Left forelimb (tissue), 1 donor: ENCODE data around the gene HSPA6.
A peak's percentile ranks its signal among the peaks of the same experiment; 100 is the strongest.
"Not testable (repeated sequence)": the region's sequence is repeated elsewhere in the genome, so short reads cannot be mapped to it uniquely, and the experiment has no call there.

Experiments
- DNase-seq: peaks from one replicate; pipeline ENCODE4 v3.0.0-alpha.2; 2018; ENCODE audit warnings: low spot score

The HSPA6 gene

DNA sequence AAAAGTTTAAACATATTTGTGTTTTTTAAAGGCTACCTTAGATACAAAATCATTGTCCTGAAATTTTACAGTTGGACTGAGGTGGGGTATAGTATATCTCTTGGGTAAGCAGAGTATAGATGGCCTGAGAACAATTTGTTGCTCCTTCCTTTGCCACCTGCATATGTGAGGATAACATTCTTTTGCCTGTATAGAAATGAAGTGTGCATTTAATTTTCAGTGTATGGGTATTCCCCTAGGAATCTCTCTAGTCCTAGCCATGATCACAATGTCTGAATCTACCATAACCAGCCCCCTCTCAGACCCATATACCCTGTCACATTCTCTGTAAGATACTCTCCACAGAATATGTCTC is 21.0 kb upstream of the HSPA6 start:
- DNase-seq: no peak

DNA sequence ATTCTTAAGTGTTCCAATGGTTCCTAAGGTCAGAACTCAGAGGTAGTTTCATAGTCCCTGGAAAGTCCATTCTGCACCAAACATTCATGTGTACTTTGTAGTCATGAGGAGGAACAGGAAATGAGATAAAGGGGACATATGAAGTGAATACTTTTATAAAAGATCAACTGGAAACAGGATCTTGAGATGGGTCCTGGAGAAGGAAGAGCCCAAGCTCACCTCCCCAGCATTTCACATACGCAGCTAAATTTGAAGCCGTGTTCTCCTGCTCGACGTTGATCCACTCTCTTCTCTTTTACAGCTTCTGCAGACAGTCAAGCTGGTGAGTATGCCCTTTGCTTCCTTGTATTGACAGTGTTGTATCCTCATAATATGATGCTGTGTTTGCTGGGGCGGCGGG is 18.7 kb upstream of the HSPA6 start:
- DNase-seq: no peak

DNA sequence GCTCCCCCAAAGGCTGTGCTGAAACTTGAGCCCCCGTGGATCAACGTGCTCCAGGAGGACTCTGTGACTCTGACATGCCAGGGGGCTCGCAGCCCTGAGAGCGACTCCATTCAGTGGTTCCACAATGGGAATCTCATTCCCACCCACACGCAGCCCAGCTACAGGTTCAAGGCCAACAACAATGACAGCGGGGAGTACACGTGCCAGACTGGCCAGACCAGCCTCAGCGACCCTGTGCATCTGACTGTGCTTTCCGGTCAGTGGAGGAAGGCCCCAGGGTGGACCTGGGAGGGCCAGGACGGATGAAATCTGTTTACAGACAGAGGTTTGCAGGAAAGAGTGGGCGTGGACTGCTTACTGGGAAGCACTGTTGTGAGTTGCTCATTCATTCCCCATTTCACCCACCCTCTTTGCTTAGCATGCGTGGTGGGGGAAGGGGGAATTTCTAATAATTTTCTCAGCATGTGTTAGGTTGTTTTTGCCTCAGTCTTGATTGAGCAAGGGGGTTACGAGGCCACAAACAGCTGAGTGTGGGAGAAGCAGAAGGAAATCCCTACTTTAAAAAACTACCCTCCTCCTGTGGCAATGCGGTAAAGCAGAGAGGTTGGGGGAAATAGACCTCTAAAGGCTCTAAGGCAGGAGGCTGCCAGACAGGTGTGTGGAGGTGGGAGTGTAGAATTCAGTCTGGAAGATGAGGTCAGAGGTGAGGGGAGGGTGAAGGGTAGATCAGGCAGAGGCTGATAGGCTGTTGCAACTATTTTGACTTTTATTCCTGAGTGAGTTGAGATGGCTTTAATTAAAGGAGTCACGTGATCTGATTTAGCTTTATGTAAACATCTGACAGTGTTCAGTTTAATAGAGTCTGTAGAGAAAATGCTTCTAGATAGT is 17.8 kb upstream of the HSPA6 start:
- no peak for DNase-seq

DNA sequence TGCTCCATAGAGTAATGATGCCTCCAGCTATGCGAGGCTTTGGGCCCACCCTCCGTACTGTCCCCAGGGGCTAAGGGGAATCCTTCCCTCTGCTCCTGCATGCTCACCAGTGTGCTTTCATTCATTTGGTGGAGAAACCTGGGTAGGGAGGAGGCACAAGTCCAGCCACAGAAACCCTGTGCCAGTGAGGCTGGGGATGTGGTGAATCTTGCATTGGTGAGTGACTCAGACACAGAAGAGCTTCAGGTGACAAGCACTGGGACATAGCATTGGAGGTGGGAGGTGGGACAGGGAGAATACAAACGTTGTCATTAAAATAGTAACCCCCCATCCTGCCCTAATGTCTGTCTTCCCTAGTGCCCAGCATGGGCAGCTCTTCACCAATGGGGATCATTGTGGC is 13.9 kb upstream of the HSPA6 start:
- no peak for DNase-seq

DNA sequence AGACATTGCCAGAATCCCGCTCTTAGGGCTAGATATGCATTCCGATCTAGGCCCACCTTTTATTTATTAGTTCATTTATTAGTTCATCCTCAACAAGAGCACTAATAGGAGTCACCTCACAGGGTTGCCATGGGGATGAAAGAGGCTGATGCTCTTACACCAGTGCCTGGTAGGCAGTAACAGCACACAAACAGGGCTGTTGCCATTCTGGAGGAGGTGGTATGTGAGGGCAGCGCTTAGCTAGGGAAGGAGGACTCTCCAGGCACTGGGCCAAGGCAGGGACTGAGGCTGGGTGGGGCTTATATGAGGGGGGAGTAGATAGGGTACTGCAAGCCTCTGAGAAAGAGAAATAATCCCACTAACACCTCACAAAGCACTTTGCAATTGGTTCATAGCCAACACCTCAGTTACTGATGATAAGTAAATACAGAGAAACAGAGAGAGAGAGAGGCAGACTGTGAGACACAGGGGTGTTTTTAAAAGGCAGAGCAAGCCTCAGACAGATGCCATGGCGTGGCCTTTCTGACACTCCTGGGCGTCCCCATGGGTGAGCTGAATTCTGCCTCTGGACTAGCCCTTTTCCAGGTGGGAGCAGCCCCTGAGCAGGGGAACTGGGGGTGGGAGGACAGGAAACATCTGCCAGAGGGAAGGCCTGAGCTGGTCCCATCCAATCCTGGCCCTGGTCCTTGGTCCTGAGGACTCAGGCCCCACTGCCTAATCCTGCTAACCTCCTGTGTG is 13.2 kb upstream of the HSPA6 start:
- DNase-seq: no peak

DNA sequence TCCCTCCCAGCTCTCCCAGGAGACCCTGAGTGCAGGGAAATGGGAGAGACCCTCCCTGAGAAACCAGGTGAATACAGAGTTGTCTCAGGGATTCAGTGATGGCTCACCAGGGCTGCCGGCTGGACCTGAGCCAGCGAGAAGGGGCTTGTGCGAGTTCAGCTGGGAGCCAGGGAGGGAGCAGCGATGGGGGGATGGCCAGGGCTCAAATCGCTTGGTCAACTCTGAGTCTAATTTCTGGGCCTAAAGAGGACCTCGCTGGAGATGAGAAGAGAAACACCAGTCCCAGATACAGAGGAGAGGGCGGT is 12.6 kb upstream of the HSPA6 start:
- no peak for DNase-seq

DNA sequence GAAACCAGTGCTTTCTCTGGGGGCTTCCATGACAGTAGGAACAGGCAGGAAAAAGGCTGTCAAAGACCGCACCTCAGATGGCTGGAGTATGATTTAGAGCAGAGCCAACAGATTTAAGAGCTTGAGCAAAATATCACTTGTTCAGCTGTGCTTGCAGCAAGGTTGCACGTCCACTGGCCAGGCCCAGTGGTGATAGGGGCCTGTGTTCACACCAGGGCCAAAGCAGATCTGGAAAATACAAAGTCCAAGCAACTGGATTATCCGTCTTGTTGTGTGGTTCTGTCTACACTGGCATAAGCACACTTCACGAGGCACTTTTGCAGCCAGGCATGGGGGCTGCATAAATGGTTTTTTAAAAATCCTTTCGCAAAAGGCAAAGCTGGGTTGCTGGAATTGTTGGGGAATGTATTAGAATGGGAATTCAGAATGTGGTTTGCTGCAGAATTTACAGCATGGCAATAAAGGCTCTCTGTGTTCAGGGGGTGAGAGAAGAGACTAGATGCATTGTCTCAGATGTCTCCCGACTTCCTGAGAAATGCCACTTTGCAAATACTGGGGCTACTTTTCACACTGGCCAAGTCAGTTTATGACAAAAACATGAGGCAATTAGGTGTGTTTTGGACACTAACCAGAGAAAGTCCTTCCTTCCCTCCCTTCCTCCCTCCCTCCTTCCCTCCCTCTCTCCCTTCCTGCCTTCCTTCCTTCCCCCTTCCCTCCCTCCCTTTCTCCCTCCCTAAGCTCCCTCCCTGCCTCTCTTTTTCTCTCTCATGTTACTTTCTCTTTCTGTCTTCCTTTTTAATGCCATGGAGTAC is 11.5 kb upstream of the HSPA6 start:
- DNase-seq: not testable (repeated sequence)

DNA sequence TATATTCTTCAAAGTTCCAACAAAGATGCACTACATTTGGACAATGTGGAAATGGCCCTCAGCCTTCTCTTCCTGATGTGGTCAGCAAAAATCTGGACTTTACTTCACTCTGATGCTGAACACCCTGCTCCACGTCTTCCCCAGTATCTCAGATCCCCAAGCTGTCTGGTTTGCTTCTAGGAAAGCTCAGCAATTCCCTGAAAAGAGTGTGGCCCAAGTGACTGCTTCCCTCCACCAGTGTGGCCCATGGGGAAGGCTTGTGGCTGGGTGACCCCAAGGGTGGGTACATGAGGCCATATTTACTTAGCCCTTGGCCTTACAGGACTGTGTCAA is 10.9 kb upstream of the HSPA6 start:
- DNase-seq: not testable (repeated sequence)

DNA sequence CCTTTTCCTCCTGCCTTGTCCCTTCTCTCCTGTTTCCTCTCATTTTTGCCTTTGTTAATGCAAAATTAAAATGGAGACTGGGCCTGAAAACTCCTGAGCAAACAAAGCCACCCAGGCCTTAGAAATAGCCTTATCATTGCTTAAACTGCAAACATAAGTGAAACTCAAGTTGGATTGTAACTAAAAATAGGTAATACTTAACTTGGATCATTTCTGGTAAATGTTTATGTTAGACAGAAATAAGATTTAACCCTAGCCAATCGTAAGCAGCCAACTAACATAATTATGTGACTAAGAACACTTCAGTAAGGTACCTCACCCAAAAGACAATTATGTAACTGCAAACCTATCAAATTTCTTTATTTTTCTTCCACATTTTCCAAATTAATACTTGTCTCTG is 10.4 kb upstream of the HSPA6 start:
- not testable (repeated sequence) for DNase-seq

DNA sequence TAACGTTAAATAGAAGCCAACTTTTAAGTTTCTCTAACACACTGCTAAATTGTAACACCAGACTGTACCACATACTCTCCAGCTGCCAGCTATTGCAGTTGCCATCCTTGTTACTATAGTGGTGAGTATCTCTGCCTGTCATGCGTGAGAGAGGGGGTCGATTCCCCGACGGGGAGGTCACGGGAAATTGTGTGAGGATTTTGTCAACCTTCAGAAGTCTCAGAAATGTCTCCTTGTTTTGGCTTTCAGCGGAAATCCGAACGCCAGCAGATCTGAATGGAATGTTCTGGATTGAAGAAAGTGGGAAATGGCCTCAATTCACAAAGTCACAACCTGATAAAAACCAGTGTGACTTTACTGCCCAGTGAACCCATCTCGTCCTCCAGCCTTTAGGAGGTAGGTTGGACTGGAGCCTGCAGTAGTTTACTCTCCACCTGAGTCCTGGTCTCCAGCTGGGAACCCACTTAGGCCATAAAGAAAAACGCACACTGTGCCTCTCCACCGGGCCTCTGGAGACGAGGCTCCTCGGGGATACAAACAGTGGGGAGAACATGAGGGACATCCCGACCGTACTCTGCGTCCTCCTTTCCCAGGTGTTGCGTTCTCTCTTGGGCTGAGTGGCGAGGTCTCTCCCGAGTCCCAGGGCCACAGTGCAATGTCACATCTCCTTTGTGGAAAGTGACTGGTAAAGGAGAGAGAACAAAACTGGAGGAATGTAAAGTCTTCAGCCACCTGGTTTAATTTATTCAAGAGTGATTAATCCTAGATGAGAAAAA is 1.1 kb upstream of the HSPA6 start:
- not testable (repeated sequence) for DNase-seq

DNA sequence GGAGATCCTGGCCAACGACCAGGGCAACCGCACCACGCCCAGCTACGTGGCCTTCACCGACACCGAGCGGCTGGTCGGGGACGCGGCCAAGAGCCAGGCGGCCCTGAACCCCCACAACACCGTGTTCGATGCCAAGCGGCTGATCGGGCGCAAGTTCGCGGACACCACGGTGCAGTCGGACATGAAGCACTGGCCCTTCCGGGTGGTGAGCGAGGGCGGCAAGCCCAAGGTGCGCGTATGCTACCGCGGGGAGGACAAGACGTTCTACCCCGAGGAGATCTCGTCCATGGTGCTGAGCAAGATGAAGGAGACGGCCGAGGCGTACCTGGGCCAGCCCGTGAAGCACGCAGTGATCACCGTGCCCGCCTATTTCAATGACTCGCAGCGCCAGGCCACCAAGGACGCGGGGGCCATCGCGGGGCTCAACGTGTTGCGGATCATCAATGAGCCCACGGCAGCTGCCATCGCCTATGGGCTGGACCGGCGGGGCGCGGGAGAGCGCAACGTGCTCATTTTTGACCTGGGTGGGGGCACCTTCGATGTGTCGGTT is 477 bp downstream of the HSPA6 start:
- DNase-seq: not testable (repeated sequence)

DNA sequence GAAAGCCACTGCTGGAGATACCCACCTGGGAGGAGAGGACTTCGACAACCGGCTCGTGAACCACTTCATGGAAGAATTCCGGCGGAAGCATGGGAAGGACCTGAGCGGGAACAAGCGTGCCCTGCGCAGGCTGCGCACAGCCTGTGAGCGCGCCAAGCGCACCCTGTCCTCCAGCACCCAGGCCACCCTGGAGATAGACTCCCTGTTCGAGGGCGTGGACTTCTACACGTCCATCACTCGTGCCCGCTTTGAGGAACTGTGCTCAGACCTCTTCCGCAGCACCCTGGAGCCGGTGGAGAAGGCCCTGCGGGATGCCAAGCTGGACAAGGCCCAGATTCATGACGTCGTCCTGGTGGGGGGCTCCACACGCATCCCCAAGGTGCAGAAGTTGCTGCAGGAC is 981 bp downstream of the HSPA6 start:
- DNase-seq: not testable (repeated sequence)

DNA sequence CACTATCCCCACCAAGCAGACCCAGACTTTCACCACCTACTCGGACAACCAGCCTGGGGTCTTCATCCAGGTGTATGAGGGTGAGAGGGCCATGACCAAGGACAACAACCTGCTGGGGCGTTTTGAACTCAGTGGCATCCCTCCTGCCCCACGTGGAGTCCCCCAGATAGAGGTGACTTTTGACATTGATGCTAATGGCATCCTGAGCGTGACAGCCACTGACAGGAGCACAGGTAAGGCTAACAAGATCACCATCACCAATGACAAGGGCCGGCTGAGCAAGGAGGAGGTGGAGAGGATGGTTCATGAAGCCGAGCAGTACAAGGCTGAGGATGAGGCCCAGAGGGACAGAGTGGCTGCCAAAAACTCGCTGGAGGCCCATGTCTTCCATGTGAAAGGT is 1.6 kb downstream of the HSPA6 start:
- DNase-seq: not testable (repeated sequence)

DNA sequence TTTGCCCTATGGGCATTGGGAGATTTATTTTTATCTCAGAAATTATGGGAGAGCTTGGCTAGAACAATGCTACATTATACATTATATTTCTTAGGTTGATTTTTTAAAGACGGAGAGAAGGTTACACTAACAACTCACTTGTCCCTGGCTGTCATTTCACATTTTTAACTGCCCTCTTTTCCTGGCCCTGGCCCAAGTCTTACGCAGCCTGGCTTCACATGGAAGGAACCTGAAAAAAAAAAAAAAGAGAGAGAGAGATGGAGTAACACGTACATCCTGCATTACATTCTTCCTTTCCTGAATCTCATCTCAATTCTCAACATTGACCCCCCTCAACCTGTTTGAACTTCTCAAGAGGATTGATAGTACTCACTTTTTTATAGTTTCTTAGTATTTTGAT is 4.2 kb downstream of the HSPA6 start:
- not testable (repeated sequence) for DNase-seq

DNA sequence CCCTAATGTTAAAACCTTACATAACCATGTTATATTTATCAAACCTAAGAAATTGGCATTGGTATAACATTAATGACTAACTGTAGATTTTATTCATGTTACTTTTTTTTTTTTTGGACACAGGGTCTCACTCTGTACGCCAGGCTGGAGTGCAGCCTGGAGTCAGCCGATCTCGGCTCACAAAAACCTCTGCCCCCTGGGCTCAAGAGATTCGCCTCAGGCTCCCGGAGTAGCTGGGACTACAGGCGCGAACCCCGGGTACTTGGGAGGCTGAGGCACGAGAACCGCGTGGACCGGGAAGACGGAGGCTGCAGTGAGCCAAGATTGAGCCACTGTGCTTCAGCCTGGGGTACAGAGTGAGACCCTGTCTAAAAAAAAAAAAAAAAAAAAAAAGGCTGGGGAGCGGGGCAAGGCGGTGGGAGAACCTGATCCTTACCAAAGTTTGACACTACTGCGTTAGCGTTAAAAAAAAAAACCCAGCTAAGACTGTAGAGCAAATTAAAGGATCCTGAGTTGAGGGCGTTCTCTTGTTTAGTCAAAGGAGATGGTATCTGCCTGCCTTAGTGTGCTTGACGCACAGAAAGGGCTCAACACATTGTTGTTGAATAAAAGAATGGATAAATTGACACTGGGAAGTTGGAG is 5.2 kb downstream of the HSPA6 start:
- DNase-seq: not testable (repeated sequence)

DNA sequence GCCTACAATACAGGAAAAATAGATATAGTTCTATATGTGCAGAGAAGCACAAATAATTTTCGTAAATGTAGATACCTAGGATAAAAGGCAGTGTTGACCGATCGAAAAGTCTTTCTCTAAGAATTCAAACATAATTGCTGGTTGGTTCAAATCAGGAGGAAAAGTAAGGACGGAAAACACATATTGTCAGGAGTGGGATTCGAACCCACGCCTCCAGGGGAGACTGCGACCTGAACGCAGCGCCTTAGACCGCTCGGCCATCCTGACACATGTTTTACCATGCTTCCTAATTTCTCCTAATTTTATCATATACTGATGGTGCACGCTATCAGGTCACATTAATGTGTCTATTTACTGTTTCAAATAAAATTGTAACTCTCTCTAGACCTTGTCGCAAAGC is 5.8 kb downstream of the HSPA6 start:
- not testable (repeated sequence) for DNase-seq

DNA sequence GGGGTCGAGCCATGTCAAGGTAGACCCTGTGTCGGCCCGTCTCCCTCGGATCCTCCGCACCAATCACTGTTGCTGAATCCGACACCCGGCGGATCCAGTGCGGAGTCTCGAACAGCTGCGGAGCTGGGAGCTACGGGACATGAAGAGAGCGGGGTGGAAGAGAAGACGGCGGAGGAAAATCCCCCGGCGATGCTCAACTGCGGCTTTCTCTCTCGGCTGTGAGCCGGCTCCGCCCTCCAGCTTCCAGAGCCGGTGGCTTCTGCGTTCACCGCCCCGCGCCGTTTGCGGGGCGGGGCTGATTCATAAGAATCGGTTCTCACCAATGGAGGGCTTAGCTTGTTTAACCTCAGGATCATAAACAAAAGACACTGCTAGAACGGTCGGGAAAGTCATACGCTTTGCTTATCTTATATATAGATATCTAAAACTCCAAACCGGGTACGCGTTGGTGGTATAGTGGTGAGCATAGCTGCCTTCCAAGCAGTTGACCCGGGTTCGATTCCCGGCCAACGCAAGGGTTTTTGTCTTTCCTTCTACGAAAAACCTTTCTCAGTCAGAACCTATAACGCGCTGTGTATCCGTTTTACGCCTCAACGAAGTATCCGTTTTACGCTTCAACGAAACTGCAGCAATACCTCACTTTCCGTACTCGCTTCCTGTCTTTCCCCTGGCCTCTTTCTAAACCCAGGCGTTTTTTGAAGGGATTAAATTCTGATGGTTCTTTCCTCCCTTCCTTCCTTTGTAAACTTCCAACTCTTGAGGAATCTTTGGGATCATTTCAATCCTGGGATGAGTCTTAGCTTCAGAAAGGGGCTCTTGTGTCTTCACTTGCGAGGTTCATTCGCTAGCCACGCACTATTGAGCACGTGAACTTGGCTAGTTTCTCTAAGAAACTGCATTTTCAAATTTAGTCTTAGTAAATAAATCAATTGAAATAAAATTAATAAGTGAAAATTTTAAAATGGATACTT is 6.6 kb downstream of the HSPA6 start:
- DNase-seq: peak; percentile 91

DNA sequence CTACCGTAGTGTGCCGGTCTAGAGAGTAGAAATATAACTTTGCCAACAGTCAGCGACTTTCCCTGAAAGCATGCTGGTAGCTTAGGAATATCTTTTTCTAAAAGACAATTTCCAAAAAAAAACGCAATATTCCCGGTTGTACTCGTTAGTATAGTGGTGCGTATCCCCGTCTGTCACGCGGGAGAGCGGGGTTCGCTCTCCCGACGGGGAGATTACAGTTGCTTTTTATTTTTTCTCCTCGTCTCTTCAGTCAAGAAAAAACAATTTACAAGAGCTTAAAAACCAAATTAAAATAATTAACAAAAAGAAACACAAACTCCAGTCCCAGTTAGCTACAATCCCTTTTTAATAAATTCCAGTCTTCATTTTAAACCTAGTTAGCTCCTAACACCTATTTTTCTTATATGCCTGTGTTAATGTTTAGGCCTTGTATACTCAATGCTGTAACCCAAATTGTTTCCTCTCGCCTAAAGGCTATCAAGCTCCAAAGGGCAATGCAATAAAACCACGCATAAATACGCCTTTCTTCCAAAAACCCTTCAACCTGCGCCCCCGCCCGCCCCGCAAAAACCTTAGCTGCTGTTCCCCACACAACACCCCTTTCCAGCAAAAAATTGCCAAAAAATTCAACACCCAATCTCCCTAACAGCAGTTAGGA is 7.8 kb downstream of the HSPA6 start:
- no peak for DNase-seq
